Stimulated activated CD4-positive, alpha-beta T cell treated with anti-CD3 and anti-CD28 coated beads, TNF-alpha, amount 100 ng/mL, for 1 hour (primary cell): ENCODE results near the gene ASPHD1.
A peak's percentile ranks its signal among the peaks of the same experiment; 100 is the strongest.
"Not testable (repeated sequence)": the region's sequence is repeated elsewhere in the genome, so short reads cannot be mapped to it uniquely, and the experiment has no call there.

Experiments
- DNase-seq, 3 donors: peaks; one replicate each; pipeline ENCODE4 v3.0.0-alpha.2; 2020; ENCODE audit warnings: low read depth in 3 of 3, low spot score in 1 of 3

Gene ASPHD1, protein sequence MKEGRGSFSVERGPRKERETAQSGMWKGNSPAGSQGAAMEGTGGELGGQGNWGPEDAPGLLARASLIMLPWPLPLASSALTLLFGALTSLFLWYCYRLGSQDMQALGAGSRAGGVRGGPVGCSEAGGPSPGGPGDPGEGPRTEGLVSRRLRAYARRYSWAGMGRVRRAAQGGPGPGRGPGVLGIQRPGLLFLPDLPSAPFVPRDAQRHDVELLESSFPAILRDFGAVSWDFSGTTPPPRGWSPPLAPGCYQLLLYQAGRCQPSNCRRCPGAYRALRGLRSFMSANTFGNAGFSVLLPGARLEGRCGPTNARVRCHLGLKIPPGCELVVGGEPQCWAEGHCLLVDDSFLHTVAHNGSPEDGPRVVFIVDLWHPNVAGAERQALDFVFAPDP

DNA sequence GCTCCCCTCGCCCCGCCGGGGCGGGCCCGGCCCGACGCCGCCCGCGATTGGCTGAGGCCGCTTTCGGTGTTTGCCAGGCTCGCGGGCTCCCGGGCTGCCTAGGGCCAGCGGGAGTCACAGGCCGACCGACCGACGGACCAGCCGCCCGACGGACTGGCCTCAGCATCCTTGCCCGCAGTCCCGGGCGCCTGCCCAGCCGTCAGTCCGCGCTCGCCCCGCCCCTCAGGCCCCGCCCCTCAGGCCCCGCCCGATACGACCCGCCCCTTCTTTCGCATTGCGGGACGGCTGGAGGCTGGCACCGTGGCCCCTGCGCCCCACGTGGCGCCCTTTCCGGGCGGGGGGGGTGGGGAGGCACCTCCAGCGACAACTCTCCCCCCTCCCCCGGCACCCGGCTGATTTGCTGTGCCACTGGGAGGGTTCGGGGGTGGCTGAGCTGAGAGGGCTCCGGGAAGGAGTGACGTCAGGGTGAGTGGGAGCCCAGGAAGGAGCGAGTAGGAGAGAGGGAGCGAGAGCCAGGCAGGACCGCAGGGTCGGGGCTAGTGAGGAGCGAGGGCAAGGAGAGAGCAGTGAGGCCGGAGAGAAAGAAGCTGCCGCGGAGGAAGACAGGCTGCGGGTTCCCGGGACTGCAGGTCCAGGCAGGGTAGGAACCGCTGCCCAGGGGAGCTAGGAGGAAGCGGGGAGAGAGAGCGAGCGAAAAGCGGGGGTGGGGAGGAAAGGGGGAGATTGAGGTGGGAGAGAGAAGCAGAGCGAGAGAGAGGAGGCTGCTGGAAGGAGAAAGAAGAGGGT, at the start of gene ASPHD1:
Gene ASPHD1, plus strand, starts transcription at position 387 of the 786 bp plus-strand sequence. CDS start 484 bp downstream, outside the sequence.
- peak in 2 of 3 donors; percentile 19 to 81 for DNase-seq

DNA sequence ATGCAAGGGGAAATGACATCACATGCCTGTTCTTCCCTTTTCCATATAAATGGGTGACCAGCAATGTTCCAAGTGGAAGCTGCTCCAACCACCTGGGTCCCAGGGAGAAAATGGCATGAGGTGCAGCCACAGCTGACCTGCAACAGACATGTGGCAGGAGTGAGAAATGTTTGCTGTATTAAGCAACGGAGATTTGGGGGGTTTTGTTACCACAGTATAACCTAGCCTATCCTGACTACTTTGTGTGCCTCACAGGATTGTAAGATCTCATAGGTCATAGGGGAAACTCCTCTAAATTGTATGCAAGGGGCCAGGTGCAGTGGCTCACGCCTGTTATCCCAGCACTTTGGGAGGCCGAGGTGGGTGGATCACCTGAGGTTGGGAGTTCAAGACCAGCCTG, 49.3 kb upstream of the ASPHD1 start:
- no peak for DNase-seq

DNA sequence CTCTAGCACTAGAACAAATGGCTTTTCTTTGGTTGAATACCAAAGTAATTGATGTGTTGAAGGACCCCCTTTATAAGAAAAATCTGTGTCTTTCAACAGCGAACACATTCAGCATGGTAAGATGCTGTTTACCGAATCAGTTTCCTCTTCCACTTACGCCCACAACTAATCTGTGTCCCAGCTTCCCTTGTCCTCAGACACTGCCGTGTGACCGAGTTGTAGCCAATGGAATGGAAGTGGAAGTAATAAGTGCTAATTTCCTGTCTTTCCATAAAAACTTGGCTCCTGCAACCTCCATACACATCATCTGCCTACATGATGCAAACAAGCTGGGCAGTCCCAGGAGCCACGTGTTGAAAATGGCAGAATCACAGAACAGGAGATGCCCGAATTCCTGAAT, 47.6 kb upstream of the ASPHD1 start:
- DNase-seq = no peak

DNA sequence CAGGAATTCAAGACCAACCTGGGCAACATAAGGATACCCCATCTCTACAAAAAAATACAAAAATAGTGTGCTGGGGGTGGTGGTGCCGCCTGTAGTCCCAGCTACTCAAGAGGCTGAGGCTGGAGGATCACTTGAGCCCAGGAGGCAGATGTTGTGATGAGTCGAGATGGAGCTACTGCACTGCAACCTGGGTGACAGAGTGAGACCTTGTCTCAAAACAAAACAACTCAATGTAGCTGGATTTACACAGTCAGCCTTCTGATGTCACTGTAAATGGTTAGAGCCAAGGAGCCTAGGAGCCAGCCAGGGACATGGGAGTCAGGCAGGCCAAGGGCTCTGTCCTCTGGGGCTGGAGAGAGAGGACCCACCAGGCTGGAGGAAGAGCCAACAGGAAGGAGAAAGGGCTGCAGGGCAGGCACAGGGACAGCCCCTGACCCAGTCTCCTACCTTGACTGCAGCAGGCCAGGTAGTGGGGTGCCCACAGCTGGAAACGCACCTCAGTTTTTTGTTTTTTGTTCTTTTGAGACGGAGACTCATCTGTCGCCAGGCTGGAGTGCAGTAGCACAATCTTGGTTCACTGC, 45.7 kb upstream of the ASPHD1 start:
- DNase-seq = no peak

DNA sequence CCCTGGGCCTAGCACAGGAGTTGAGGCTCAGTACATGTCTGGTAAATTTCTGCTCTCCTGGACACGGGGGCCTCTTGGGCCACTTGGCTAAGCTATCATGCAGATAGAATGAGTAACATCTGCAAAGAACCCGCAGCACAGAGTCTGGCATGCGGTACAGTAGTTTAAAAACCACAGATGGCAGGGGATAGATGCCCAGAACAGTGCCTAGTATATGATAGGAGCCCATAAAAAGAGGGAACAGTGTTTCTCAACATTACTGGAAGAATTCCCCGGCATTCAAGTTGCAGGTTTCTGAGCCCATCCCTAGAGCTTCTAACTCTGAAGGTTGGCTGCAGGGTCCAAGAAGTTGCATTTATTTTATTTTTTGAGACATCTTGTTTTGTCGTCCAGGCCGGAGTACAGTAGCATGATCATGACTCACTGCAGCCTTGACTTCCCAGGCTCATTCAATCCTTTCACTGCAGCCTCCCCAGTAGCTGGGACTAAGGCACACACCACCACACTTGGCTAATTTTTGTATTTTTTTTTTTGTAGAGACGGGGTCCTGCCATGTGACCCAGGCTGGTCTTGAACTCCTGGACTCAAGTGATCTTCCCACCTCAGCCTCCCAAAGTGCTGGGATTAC, 43.0 kb upstream of the ASPHD1 start:
- no peak for DNase-seq

DNA sequence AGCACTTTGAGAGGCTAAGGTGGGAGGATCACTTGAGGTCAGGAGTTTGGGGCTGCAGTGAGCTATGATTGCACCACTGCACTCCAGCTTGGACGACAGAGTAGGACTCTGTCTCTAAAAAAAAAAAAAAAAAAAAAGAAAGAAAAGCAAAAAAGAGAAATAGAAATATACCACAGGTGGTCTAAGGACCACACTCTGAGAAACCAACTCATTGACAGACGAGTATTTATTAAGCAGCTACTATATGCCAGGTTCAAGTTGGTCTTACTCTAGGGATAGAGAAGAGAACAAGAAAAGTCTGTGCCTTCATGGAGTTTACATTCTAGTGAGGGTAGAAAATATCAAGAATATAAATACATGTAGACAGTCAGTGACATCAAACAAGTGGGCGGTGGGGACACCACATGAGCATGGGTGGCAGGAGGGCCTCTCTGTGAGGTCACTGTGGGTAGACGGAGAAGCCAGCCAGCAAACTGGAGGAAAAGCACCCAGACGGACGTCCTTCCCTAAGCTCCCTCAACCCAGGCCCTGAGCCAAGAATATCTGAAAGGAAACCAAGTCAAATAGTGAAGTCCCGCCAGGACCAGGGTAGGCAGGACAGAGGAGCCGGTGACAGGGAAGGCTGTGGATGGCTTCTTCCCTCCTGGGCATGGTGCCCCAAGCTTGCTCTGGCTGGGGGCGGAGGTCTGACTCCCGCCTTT, 42.0 kb upstream of the ASPHD1 start:
- DNase-seq = no peak

DNA sequence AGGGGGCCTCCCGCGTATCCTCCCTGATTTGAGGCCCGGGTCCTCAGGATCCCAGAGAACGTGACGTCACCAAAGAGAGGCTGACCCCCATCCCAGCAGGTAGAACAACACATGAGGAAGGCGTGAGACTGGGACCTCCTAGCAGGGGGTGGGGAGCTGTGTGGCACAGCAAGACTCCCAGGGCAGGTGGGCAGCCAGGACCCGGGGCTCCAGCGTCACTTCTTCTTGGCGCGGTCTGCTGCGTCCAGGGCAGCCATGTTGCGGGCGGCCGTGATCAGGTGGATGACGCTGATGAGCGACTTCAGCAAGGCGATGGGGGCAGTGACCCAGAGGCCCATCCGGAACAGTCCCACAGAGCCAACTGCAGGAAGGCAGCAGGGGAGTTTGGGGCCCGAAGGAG, 41.3 kb upstream of the ASPHD1 start:
- DNase-seq = no peak

DNA sequence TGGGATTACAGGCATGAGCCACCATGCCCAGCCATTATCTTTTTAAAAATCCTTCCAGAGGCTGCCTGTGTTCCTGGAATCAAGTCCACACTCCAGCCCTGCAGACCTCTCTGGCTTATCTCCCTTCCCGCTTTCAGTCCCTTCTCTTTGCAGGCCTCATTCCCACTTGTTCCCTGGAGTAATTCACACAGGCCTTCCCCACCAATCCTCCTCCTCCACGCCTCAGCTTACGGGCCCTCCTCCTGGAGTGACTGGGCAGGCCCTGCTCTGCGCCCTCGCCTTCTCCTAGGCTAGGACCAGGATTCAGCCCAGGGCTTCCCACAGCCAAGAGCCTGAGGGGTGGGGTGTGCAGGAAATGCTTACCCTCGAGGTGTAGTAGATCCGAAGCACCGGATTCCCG, 40.1 kb upstream of the ASPHD1 start:
- DNase-seq = no peak

DNA sequence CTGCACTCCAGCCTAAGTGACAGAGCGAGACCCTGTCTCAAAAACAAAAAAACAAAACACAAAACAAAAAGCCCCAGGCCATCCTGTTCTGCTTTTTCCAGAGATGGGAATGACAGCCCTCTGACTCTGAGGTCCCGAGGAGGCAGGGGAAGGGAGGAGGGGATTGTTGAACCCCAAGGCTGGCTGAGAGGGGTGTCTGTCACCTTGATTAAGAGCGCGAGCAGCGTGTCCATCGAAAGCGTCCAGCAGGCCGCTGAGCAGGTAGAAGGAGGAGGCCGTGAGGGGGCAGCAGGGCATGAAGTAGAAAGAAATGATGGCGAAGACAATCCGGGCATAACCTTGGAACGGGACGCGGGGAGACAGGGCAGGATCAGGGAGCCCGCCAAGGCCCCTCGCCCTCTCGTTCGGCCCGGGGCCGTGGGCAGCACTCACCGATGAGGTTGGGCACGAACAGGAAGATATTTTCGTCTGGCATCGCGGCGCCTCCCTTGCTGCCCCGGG, 37.9 kb upstream of the ASPHD1 start:
- no peak for DNase-seq

DNA sequence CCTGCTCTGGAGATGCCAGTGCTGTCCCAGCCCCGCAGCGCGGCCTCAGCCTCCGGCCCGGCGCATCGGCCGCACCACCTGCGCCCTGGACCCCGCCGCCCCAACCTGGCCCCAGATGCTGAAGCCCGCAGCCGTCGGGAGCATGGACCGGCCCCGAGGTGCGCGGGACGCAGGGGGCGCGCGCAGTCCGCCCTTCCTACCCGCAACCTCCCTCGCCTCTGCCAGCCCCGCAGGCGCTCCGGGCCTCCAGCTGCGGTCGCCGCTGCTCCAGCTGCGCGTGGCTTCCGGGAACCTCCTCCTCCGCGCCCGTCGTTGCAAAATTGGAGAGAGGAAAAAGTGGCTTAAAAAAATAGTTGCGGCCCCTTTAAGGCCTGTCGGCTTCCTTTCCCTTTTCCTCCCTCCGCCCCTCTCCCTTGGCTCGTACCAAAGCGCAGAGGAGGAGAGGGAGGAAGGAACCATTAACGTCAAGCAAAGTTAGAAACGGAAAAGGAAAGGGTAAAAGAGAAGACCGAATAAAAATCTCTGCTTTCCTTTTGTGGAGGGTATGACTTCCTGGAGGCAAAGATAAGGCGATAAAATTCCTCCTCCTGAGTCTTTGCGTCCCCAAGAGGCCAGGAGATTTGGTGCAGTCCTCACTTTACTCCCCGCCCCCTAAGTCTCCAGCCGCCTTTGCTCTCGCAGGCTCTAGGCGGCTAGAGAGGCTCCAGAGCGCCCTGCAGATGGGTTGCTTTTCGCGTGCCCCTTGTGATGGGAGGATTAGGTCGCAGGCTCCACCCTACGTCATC, 37.2 kb upstream of the ASPHD1 start, which contains the start of gene CDIPT:
Gene CDIPT, minus strand, starts transcription at position 343 of the 785 bp plus-strand sequence. CDS start 369 bp downstream, outside the sequence.
- peak; percentile 79 to 86 (median 86) for DNase-seq

DNA sequence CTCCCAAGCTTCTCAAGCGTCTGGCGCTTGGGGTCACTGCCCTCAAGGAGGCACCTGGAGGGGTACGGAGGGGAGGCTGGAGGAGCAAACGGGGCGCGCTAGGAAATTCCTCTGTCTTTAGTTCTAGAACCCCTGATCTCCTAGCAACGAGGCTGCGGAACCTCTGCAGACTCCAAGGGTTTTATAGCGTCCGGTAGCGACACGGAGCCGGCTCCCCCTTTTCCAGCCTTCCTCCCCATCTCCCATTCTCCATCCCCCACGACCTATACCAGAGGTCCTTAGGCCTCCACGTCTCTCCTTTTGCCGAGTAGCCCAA, 36.7 kb upstream of the ASPHD1 start:
- no peak for DNase-seq

DNA sequence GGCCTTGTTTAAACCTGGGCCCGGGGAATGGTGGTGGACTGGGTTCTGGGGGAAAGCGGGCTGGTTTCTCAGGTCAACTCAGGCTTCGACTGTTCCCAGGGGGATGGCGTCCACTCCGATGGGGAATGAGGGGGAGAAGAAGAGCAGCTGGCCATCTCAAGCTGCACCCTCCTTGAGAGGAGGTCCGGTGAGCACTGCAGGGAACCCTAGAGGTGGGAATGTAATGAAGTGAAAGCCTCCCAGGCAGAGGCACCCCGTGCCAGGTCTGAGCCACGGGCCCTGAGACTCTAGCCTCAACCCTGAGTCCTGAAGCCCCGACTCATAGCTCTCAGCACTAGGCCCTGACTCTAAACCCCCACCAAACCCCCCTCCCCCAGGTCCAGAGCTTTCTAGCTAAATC, 36.1 kb upstream of the ASPHD1 start:
- no peak for DNase-seq

DNA sequence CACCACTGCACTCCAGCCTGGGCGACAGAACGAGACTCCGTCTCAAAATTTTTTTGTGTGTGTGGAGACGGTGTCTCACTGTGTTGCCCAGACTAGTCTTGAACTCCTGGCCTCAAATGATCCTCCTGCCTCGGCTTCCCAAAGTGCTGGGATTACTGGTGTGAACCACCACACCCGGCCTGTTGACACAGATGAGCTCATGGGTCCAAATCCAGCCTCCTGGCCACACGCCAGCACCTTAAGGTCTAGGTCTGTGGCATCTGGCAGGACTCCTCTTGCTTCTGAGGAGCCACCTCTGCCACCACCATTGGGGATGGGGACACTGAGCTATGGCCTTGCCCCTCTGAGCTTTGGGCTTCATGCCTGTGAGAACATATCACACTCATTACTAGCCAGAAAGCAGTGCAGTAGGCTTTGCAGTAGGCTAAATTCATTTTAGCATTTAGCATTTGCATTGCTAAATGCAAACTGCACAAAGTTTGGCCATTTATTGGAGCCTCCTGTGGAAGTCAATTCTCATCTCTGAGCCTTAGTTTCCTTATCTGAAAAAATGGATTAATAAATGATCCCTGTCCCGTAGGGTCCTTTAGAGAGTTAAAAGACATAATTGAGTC, 31.8 kb upstream of the ASPHD1 start:
- DNase-seq = no peak

DNA sequence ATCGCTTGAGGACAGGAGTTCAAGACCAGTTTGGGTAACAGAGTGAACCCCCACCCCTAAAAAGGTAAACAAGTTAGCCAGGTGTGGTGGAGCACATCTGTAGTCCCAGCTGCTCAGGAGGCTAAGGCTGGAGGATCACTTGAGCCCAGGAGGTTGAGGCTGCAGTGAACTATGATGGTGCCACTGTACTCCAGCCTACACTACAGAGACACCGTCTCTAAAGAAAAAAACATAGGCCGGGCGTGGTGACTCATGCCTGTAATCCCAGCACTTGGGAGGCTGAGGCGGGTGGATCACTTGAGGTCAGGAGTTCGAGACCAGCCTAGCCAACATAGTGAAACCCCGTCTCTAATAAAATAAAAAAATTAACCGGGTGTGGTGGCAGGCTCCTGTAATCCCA, 31.2 kb upstream of the ASPHD1 start:
- DNase-seq = not testable (repeated sequence)

DNA sequence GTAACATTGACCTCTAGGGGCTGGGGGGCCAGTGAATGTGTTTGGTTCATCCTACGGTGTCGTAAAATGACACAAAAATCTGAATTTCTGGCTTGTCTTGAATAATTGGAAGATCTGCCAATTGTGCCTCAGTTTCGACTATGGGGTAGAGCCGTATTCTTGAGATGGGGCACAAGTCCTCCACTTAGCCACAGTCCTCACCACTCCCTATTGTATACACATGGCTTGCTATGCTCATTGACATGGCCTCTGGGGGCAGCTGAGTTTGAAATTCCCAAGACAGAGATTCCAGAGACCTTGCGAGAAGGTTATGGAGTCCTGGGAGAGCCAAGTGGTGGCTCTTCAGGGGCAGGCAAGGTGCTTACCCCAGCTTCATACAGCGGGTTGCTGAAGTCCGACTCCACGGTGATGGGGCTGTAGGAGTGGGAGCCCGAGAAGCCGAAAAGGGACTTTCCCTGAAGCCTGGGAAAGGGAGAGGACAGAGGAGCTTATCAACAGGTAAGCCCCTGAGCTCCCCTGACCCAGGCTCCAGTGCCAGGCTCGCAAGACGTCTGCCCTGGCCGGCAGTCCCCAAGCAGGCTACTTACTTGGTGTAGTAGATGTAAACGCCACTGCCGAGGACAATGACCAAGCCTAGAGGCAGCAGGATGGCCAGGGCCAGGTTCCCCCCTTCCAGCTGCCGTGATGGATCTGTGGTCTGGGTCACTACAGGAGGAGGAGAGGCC, 28.3 kb upstream of the ASPHD1 start:
- no peak for DNase-seq

DNA sequence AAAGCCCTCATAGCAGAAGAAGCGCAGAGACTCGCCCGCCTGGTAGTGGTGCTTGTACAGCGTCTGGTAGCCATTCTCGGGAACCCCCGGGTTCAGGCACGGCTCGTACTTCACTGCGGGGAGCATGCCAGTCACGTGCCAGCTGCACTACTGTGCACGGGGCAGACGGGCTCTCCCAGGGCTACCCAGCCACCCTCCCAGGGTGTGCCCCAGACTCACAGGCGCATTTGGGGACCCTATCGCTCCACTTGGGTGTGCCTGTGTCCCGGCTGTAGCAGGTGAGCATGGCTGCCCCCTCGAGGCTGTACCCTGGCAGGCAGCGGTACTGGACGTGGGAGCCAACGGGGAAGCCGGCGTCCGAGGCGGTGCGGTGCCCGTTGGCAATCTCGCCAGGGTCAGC, 27.0 kb upstream of the ASPHD1 start:
- no peak for DNase-seq

DNA sequence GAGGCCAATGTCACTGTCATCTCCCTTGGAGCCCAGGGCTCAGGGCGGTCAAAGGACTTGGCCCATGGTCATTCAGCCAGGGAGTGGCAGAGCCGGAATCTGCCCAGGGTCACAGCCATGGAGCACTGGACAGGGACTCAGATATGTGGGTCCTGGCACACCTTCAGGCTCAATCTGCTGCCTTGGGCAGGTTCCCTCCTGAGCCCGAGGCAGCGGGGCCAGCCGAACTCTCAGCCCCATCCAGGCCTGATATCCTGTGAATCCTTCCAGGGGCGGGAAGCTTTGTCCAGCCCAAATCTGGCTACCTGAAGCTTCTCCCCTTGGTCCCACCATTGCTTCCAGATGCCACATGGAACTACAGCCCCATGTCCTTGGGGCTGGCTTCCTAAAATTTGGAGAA, 25.1 kb upstream of the ASPHD1 start:
- DNase-seq = no peak

DNA sequence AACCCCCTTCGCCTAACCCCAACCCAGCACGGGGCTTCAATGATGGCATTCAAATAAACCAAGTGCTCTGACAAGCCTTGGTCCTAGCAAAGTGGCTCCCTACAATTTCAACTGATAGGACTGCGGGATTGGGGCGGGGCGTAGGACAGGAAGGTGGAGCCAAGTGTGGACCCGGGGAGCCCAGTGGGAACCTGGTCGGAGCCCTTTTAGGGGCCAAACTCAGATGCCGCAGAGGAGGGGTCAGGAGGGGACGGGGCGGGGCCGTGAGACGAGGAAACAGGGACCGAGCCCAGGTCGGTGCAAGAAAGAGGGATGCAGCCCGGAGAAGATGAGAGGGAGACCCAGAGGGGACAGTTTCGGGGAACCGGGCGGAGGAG, 24.1 kb upstream of the ASPHD1 start:
- DNase-seq = no peak
